SK-N-SH (cell line): Measurements from ENCODE around the gene ZNF469.

Source experiments
- CTCF ChIP-seq: fragments of 200-600 bp; sonication (generic); IDR thresholded peaks from 2 replicates; pipeline ENCODE4 v1.6.1; 2017; ENCODE audit warnings: antibody characterized with exemption, mild to moderate bottlenecking, moderate library complexity
- FOSL2 ChIP-seq: IDR thresholded peaks from 2 replicates; pipeline ENCODE4 v1.4.0; 2012; ENCODE audit warnings: low read depth, mild to moderate bottlenecking, moderate library complexity, borderline replicate concordance
- MXI1 ChIP-seq: IDR thresholded peaks from 2 replicates; pipeline ENCODE4 v1.6.1; 2012; ENCODE audit warnings: mild to moderate bottlenecking, low read depth, low read length, improper control_type of control experiment
- PBX3 ChIP-seq: IDR thresholded peaks from 2 replicates; pipeline ENCODE4; 2012
- POLR2AphosphoS5 ChIP-seq: IDR thresholded peaks from 2 replicates; pipeline ENCODE4 v1.6.1; 2012; ENCODE audit warnings: low read depth, low read length
- RAD21 ChIP-seq: IDR thresholded peaks from 2 replicates; pipeline ENCODE4 v1.6.1; 2012; ENCODE audit warnings: mild to moderate bottlenecking, low read length
- RFX5 ChIP-seq: IDR thresholded peaks from 2 replicates; pipeline ENCODE4 v1.6.1; 2012; ENCODE audit warnings: mild to moderate bottlenecking, improper control_type of control experiment, low read length
- USF1 ChIP-seq: IDR thresholded peaks from 2 replicates; pipeline ENCODE4 v1.4.0; 2012; ENCODE audit warnings: low read depth, borderline replicate concordance
- YY1 ChIP-seq: IDR thresholded peaks from 2 replicates; pipeline ENCODE4 v1.4.0; 2012; ENCODE audit warnings: low read depth, mild to moderate bottlenecking
- ZBTB33 ChIP-seq: IDR thresholded peaks from 2 replicates; pipeline ENCODE4 v1.4.0; 2012; ENCODE audit warnings: low read depth, borderline replicate concordance

- TF ChIP-seq RFX5, result no peak
- no peak for TF ChIP-seq CTCF
- no peak for TF ChIP-seq PBX3
- TF ChIP-seq YY1, result no peak
- no peak for TF ChIP-seq RAD21
- no peak for TF ChIP-seq POLR2AphosphoS5
- no peak for TF ChIP-seq MXI1
- TF ChIP-seq ZBTB33, result no peak
- no peak for TF ChIP-seq FOSL2
- TF ChIP-seq USF1, result no peak
These were observed 14.7 kb upstream of the ZNF469 start for GRCh38 chr16:88368036-88368435.
